ENCODE results near the gene NOS1AP.
"Not testable (repeated sequence)": the region's sequence is repeated elsewhere in the genome, so short reads cannot be mapped to it uniquely, and the experiment has no call there.

The NOS1AP gene

GRCh38 chr1:162351246-162351842 lies 281.9 kb downstream of the NOS1AP start:
- no peak for DNase-seq

GRCh38 chr1:162351874-162352273 lies 282.4 kb downstream of the NOS1AP start:
- not testable (repeated sequence) for DNase-seq

- DNase-seq, result no peak
Observed at GRCh38 chr1:162353078-162353477, 283.6 kb downstream of the NOS1AP start.

- no peak for DNase-seq
Observed at GRCh38 chr1:162353702-162354101, 284.2 kb downstream of the NOS1AP start.

GRCh38 chr1:162357681-162358266 lies 288.3 kb downstream of the NOS1AP start:
- DNase-seq, result no peak

- no peak for DNase-seq
Observed at GRCh38 chr1:162358928-162359327, 289.4 kb downstream of the NOS1AP start.

- no peak for DNase-seq
Observed at GRCh38 chr1:162359523-162360236, 290.2 kb downstream of the NOS1AP start.

GRCh38 chr1:162360237-162360873 lies 290.9 kb downstream of the NOS1AP start:
- DNase-seq, result no peak

GRCh38 chr1:162360874-162361260 lies 291.4 kb downstream of the NOS1AP start:
- no peak for DNase-seq

- DNase-seq, result no peak
Observed at GRCh38 chr1:162361349-162361748, 291.9 kb downstream of the NOS1AP start.

GRCh38 chr1:162363823-162364222 lies 294.3 kb downstream of the NOS1AP start:
- DNase-seq, result no peak

- DNase-seq, result no peak
Observed at GRCh38 chr1:162364498-162364897, 295.0 kb downstream of the NOS1AP start.

GRCh38 chr1:162365284-162366020 lies 296.0 kb downstream of the NOS1AP start:
- DNase-seq, result no peak

- no peak for DNase-seq
Observed at GRCh38 chr1:162366149-162366548, 296.7 kb downstream of the NOS1AP start.

GRCh38 chr1:162366671-162367070 lies 297.2 kb downstream of the NOS1AP start:
- no peak for DNase-seq

- no peak for DNase-seq
Observed at GRCh38 chr1:162367073-162367472, 297.6 kb downstream of the NOS1AP start.

GRCh38 chr1:162367772-162368171 lies 298.3 kb downstream of the NOS1AP start:
- DNase-seq, result no peak

GRCh38 chr1:162368451-162368850 lies 299.0 kb downstream of the NOS1AP start:
- no peak for DNase-seq

GRCh38 chr1:162369571-162369970 lies 300.1 kb downstream of the NOS1AP start:
- DNase-seq, result no peak

GRCh38 chr1:162370161-162370560 lies 300.7 kb downstream of the NOS1AP start:
- DNase-seq, result no peak

GRCh38 chr1:162370721-162371120 lies 301.2 kb downstream of the NOS1AP start:
- no peak for DNase-seq

GRCh38 chr1:162371611-162372010 lies 302.1 kb downstream of the NOS1AP start:
- no peak for DNase-seq
